KMS-11 (cell line): Measurements from ENCODE around the gene DHX34.
"Not testable (repeated sequence)": the region's sequence is repeated elsewhere in the genome, so short reads cannot be mapped to it uniquely, and the experiment has no call there.

Experiments used
- H2AFZ ChIP-seq: fragments of 200-600 bp; sonication (generic); 2 replicates; pipeline ENCODE4 v1.6.1; 2016; ENCODE audit warnings: antibody characterized with exemption, mixed run types, low read depth
- H3K27ac ChIP-seq: fragments of 200-600 bp; sonication (generic); 2 replicates; pipeline ENCODE4 v1.6.1; 2016; ENCODE audit warnings: mild to moderate bottlenecking, mixed run types
- H3K27me3 ChIP-seq: fragments of 200-600 bp; sonication (generic); 2 replicates; pipeline ENCODE4 v1.6.1; 2017; ENCODE audit warnings: mild to moderate bottlenecking, low read depth, mixed run types, moderate library complexity; ENCODE audit not compliant: insufficient read depth
- H3K36me3 ChIP-seq: fragments of 200-600 bp; sonication (generic); 2 replicates; pipeline ENCODE4 v1.6.1; 2017; ENCODE audit warnings: mild to moderate bottlenecking, mixed run types; ENCODE audit not compliant: insufficient read depth
- H3K4me1 ChIP-seq: fragments of 200-600 bp; sonication (generic); 2 replicates; pipeline ENCODE4 v1.6.1; 2016; ENCODE audit warnings: mild to moderate bottlenecking, low read depth, mixed run types; ENCODE audit not compliant: poor library complexity, severe bottlenecking
- H3K4me2 ChIP-seq: fragments of 200-600 bp; sonication (generic); 2 replicates; pipeline ENCODE4 v1.7.0; 2016; ENCODE audit warnings: mild to moderate bottlenecking, mixed run types
- H3K4me3 ChIP-seq: fragments of 200-600 bp; sonication (generic); IDR thresholded peaks from 2 replicates; pipeline ENCODE4 v1.6.1; 2017; ENCODE audit warnings: low read depth, low read length, mixed read lengths; ENCODE audit not compliant: insufficient read depth
- H3K79me2 ChIP-seq: fragments of 200-600 bp; sonication (generic); 2 replicates; pipeline ENCODE4 v1.6.1; 2016; ENCODE audit warnings: low read depth, mixed run types; ENCODE audit not compliant: insufficient read depth
- H3K9ac ChIP-seq: fragments of 200-600 bp; sonication (generic); 2 replicates; pipeline ENCODE4 v1.6.1; 2016; ENCODE audit warnings: mild to moderate bottlenecking, mixed run types
- H4K20me1 ChIP-seq: fragments of 200-600 bp; sonication (generic); 2 replicates; pipeline ENCODE4 v1.6.1; 2016; ENCODE audit warnings: mild to moderate bottlenecking, mixed run types; ENCODE audit not compliant: insufficient read depth
- CTCF ChIP-seq: fragments of 200-600 bp; sonication (generic); conservative IDR thresholded peaks from 2 replicates; pipeline ENCODE4 v1.6.1; 2017; ENCODE audit warnings: low read depth, mild to moderate bottlenecking, antibody characterized with exemption, low read length, moderate library complexity, mixed read lengths

The DHX34 gene

DNA sequence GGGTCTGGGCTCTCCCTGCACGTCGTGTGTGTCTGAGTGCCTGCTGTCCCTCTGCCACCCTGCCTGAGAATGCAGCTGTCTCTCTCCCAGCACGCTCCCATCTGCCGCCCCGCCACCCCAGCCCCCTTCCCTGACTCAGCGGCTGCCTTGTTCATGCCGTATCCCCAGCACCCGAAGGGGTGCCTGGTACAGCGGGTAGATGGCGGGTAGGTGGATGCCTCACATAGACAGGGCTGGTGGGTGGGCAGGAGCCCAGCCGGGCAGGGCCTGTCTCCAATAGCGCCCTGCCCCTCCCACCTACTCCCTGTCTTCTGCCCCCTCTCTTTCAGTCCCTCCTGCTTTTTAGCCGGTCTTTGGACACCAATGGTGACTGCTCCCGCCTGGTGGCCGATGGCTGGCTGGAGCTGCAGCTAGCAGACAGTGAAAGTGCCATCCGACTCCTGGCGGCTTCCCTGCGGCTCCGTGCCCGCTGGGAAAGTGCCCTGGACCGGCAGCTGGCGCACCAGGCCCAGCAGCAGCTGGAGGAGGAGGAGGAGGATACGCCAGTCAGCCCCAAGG, 30.3 kb downstream of the DHX34 start:
- H3K4me1 ChIP-seq, result no peaks in the 10 kb centered on the region
- 0 out of 2 replicates have a peak, but pooled peaks cover 3% of the 10 kb centered on the region for H3K36me3 ChIP-seq
- H3K27me3 ChIP-seq, result no peaks in the 10 kb centered on the region
- H3K79me2 ChIP-seq, result no peaks in the 10 kb centered on the region
- no peak for TF ChIP-seq CTCF
- H3K9ac ChIP-seq, result no peak overlapping the region
- H3K4me3 ChIP-seq, result no peak overlapping the region
- no peaks in the 10 kb centered on the region for H4K20me1 ChIP-seq
- no peak overlapping the region for H3K27ac ChIP-seq
- H2AFZ ChIP-seq, result no peak overlapping the region
- no peak overlapping the region for H3K4me2 ChIP-seq

GRCh38 chr19:47380559-47380958, 31.4 kb downstream of the DHX34 start:
- Histone ChIP-seq H3K27me3 (no peaks in the 10 kb centered on the region), H3K9ac (no peak overlapping the region), H3K4me3 (no peak overlapping the region), H3K4me1 (no peaks in the 10 kb centered on the region), H3K36me3 (0 out of 2 replicates have a peak, but pooled peaks cover 3% of the 10 kb centered on the region), H3K79me2 (no peaks in the 10 kb centered on the region), H4K20me1 (no peaks in the 10 kb centered on the region), H2AFZ (no peak overlapping the region), H3K27ac (no peak overlapping the region), H3K4me2 (no peak overlapping the region)
- no peak for TF ChIP-seq CTCF

- TF ChIP-seq CTCF, result no peak
- no peaks in the 10 kb centered on the region for H3K4me1 ChIP-seq
- H3K36me3 ChIP-seq, result no peaks in the 10 kb centered on the region
- no peaks in the 10 kb centered on the region for H3K27me3 ChIP-seq
- H3K4me2 ChIP-seq, result no peak overlapping the region
- no peak overlapping the region for H3K4me3 ChIP-seq
- no peak overlapping the region for H3K27ac ChIP-seq
- no peak overlapping the region for H3K9ac ChIP-seq
- no peak overlapping the region for H2AFZ ChIP-seq
- no peaks in the 10 kb centered on the region for H4K20me1 ChIP-seq
- no peaks in the 10 kb centered on the region for H3K79me2 ChIP-seq
These were observed 32.0 kb downstream of the DHX34 start for GRCh38 chr19:47381121-47381520.

DNA sequence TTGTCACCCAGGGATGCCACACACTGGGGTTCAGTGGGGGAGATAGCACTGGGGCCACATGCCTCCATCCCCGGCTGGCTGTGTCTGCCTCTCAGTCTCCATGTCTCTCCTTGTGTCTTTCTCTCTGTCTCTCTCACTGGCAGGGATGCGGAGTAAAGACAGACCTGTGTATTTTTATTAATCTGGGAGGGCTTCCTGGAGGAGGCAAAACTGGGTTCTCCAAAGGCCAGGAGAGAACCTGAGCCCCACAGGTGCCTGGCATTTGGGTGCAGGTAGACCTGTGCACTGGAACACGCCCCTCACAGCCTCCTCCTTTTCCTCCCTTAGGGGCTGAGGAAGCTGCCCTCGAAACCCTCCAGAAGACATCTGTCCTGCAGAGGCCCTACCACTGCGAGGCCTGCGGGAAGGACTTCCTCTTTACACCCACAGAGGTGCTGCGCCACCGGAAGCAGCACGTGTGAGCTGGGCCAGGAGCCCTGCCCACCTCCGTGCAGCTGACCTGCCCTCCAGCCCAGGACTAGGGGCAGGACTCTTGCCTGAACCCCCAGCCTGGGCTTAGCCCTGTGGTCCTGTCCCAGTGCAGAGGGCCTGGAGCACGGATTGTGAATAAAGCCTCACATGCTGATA, 32.7 kb downstream of the DHX34 start:
- H3K79me2 ChIP-seq, result no peaks in the 10 kb centered on the region
- no peaks in the 10 kb centered on the region for H4K20me1 ChIP-seq
- H3K9ac ChIP-seq, result no peak overlapping the region
- no peaks in the 10 kb centered on the region for H3K36me3 ChIP-seq
- no peak for TF ChIP-seq CTCF
- no peak overlapping the region for H3K27ac ChIP-seq
- H3K4me3 ChIP-seq, result no peak overlapping the region
- no peaks in the 10 kb centered on the region for H3K27me3 ChIP-seq
- H3K4me2 ChIP-seq, result no peak overlapping the region
- no peak overlapping the region for H2AFZ ChIP-seq
- no peaks in the 10 kb centered on the region for H3K4me1 ChIP-seq

GRCh38 chr19:47383890-47384289, 34.8 kb downstream of the DHX34 start:
- H3K27ac ChIP-seq, H2AFZ ChIP-seq, H3K4me2 ChIP-seq, H3K4me1 ChIP-seq, H3K9ac ChIP-seq, H3K79me2 ChIP-seq, H3K27me3 ChIP-seq, H3K4me3 ChIP-seq, H3K36me3 ChIP-seq, H4K20me1 ChIP-seq: not testable (repeated sequence)

DNA sequence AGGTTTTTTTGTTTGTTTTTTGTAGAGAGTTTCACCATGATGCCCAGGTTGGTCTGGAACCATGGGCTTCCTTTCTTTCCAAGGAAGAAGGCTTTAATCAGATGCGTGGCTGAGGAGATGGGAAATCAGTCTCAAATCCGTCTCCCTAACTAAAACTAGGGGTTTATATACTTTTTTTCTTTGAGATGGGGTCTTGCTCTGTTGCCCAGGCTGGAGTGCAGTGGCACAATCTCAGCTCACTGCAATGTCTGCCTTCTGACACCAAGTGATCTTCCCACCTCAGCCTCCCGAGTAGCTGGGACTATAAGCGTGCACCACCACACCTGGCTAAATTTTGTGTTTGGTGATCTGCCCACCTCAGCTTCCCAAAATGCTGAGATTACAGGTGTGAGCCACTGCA, 35.4 kb downstream of the DHX34 start:
- H3K4me1 ChIP-seq, H3K4me3 ChIP-seq, H3K9ac ChIP-seq, H3K36me3 ChIP-seq, H3K79me2 ChIP-seq, H2AFZ ChIP-seq, H4K20me1 ChIP-seq, H3K4me2 ChIP-seq, H3K27me3 ChIP-seq, H3K27ac ChIP-seq: not testable (repeated sequence)

- H3K36me3 ChIP-seq, H3K27ac ChIP-seq, H3K9ac ChIP-seq, H3K4me3 ChIP-seq, H3K79me2 ChIP-seq, H3K4me1 ChIP-seq, H2AFZ ChIP-seq, H4K20me1 ChIP-seq, H3K4me2 ChIP-seq, H3K27me3 ChIP-seq: not testable (repeated sequence)
These were observed 37.5 kb downstream of the DHX34 start for GRCh38 chr19:47386582-47386981.
